OCI-LY3 (cell line): Measurements from ENCODE around the gene OR5W2.
"Not testable (repeated sequence)": the region's sequence is repeated elsewhere in the genome, so short reads cannot be mapped to it uniquely, and the experiment has no call there.

Experiments used
- H2AFZ ChIP-seq: fragments of 200-600, 300-600 bp; shearing (Covaris generic); 2 replicates; pipeline ENCODE4 v1.6.0; 2014; ENCODE audit warnings: antibody characterized with exemption, low read depth, low read length
- H3K27ac ChIP-seq: fragments of 200-600, 300-600 bp; sonication (generic); 2 replicates; pipeline ENCODE4 v1.5.1; 2014; ENCODE audit warnings: mild to moderate bottlenecking, low read length, moderate library complexity, mixed read lengths
- H3K27me3 ChIP-seq: fragments of 200-600, 300-600 bp; sonication (generic); 2 replicates; pipeline ENCODE4 v1.6.1; 2014; ENCODE audit warnings: low read depth, low read length, mixed read lengths
- H3K36me3 ChIP-seq: fragments of 200-600, 300-600 bp; sonication (generic); replicated peaks from 2 replicates; pipeline ENCODE3; 2014; ENCODE audit warnings: low read depth, low read length, mixed read lengths
- H3K4me1 ChIP-seq: fragments of 300-600, 200-600 bp; sonication (generic); 2 replicates; pipeline ENCODE4 v1.6.1; 2014; ENCODE audit warnings: low read length, mixed read lengths
- H3K4me2 ChIP-seq: fragments of 200-600, 300-600 bp; sonication (generic); 2 replicates; pipeline ENCODE4 v1.6.1; 2014; ENCODE audit warnings: low read length, mixed read lengths
- H3K4me3 ChIP-seq: fragments of 300-600, 200-600 bp; sonication (generic); 2 replicates; pipeline ENCODE4 v1.5.1; 2014; ENCODE audit warnings: antibody characterized with exemption, mild to moderate bottlenecking, low read length, moderate library complexity
- H3K79me2 ChIP-seq: fragments of 300-600, 200-600 bp; shearing (Covaris generic); 2 replicates; pipeline ENCODE4 v1.6.1; 2014; ENCODE audit warnings: mild to moderate bottlenecking, low read length, mixed read lengths
- H3K9ac ChIP-seq: fragments of 300-600, 200-600 bp; shearing (Covaris generic); 2 replicates; pipeline ENCODE4 v1.6.0; 2014; ENCODE audit warnings: mild to moderate bottlenecking, low read length, moderate library complexity
- H3K9me3 ChIP-seq: fragments of 200-600, 300-600 bp; shearing (Covaris generic); 2 replicates; pipeline ENCODE4 v1.6.1; 2014; ENCODE audit warnings: low read length, mixed read lengths; ENCODE audit not compliant: insufficient read depth
- H4K20me1 ChIP-seq: fragments of 200-600, 300-600 bp; sonication (generic); 2 replicates; pipeline ENCODE4 v1.6.1; 2016; ENCODE audit warnings: low read length, mixed read lengths; ENCODE audit not compliant: insufficient read depth
- CTCF ChIP-seq: fragments of 200-600, 300-600 bp; sonication (generic); IDR thresholded peaks from 2 replicates; pipeline ENCODE4 v1.5.1; 2014; ENCODE audit warnings: antibody characterized with exemption, low read length, low read depth
- EZH2phosphoT487 ChIP-seq: fragments of 200-600 bp; shearing (Covaris generic); IDR thresholded peaks from 2 replicates; pipeline ENCODE4 v1.6.1; 2018; ENCODE audit warnings: antibody characterized with exemption, mixed run types, low read depth

OR5W2 gene

GRCh38 chr11:55936300-55936699, 21.9 kb upstream of the OR5W2 start, which contains the start of gene OR5I1:
Gene OR5I1, minus strand, starts transcription at chr11:55936400. Its CDS starts 0 bp downstream, at chr11:55936400.
- H4K20me1 ChIP-seq, result no peaks in the 10 kb centered on the region
- H3K4me1 ChIP-seq, result no peaks in the 10 kb centered on the region
- no peak within 1 kb of the TSS for H3K4me3 ChIP-seq
- no peak within 1 kb of the TSS for H3K9ac ChIP-seq
- H3K9me3 ChIP-seq, result peaks cover 12% of the 10 kb centered on the region; the same call in 1 of the 2 replicates
- H3K79me2 ChIP-seq, result no peaks in the 10 kb centered on the region
- peaks cover 2% of the 10 kb centered on the region for H3K36me3 ChIP-seq
- H3K27me3 ChIP-seq, result no peaks in the 10 kb centered on the region
- H3K4me2 ChIP-seq, result no peak within 1 kb of the TSS
- no peak within 1 kb of the TSS for H3K27ac ChIP-seq
- no peak within 1 kb of the TSS for H2AFZ ChIP-seq
- TF ChIP-seq EZH2phosphoT487, result no peak
- TF ChIP-seq CTCF, result no peak

DNA sequence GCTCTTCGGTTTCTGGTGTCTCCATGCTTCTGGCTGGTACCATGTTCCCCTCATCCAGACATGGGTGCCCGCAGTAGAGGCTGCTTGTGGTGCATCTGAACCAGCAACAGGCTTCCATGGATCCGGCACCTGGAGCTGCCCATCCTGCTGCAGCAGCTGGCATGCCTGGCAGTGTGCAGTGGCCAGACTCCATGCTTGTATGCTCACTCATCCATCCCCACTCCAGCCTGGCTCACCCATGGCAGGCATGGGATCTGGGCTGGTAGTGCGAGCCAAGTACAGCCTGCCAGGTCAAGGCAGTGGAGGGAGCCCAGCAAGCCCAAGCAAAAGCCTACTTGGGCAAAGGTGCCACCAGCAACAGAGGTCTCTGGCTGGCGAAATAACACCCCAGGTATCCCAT, 6.2 kb upstream of the OR5W2 start:
- Histone ChIP-seq H3K4me1 (no peaks in the 10 kb centered on the region), H3K27ac (no peak overlapping the region), H3K9ac (no peak overlapping the region), H3K36me3 (no peaks in the 10 kb centered on the region), H4K20me1 (no peaks in the 10 kb centered on the region), H3K27me3 (no peaks in the 10 kb centered on the region), H3K4me2 (no peak overlapping the region), H3K79me2 (no peaks in the 10 kb centered on the region), H2AFZ (no peak overlapping the region), H3K4me3 (no peak overlapping the region), H3K9me3 (no peaks in the 10 kb centered on the region)
- TF ChIP-seq EZH2phosphoT487, result no peak
- TF ChIP-seq CTCF, result no peak

DNA sequence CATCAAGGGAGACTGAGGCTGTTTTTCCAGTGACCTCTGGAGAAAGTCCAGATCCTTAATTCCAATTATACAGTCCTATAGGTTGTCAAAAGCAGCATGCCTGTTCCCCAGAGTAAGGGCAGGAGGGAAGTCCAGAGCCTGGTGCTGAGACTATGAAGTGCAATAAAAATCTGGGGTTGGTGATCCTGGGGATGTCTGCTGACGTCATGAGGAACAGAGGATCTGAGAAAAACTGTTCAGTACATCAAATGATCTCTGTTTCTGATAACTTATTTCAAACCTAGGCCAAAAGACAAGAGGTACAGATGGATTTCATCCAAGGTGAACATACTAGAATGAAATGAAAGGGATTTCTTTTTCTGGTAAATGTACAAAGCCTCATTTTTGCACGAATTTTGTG, 12.1 kb downstream of the OR5W2 start:
- Histone ChIP-seq H3K9ac (no peak overlapping the region), H3K4me2 (no peak overlapping the region), H3K36me3 (no peaks in the 10 kb centered on the region), H3K79me2 (no peaks in the 10 kb centered on the region), H3K4me1 (no peaks in the 10 kb centered on the region), H3K27ac (no peak overlapping the region), H3K27me3 (no peaks in the 10 kb centered on the region), H2AFZ (no peak overlapping the region), H3K9me3 (no peaks in the 10 kb centered on the region), H4K20me1 (no peaks in the 10 kb centered on the region), H3K4me3 (no peak overlapping the region)
- no peak for TF ChIP-seq CTCF
- TF ChIP-seq EZH2phosphoT487, result no peak

- no peaks in the 10 kb centered on the region for H3K9me3 ChIP-seq
- H3K79me2 ChIP-seq, result no peaks in the 10 kb centered on the region
Measured at GRCh38 chr11:55895216-55895615, 19.2 kb downstream of the OR5W2 start.

DNA sequence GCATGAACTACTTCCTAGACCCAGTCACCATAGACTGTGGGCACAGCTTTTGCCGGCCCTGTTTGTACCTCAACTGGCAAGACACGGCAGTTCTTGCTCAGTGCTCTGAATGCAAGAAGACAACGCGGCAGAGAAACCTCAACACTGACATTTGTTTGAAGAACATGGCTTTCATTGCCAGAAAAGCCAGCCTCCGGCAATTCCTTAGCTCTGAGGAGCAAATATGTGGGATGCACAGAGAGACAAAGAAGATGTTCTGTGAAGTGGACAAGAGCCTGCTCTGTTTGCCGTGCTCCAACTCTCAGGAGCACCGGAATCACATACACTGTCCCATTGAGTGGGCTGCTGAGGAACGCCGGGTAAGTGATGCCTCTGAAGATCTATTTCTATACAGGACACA, 28.9 kb downstream of the OR5W2 start:
- Histone ChIP-seq H2AFZ (peak overlapping the region; percentile 48; the same call in 1 of the 2 replicates), H3K4me2 (peak overlapping the region; percentile 67), H3K4me1 (peaks cover 16% of the 10 kb centered on the region), H3K4me3 (peak overlapping the region; percentile 43), H3K27ac (peak overlapping the region; percentile 63)
- not testable (repeated sequence) for H3K27me3 ChIP-seq, H4K20me1 ChIP-seq, H3K9ac ChIP-seq, H3K9me3 ChIP-seq, H3K79me2 ChIP-seq, H3K36me3 ChIP-seq

More at GRCh38 chr11:55895216-55895615, 19.2 kb downstream of the OR5W2 start:
- Histone ChIP-seq H3K27me3 (no peaks in the 10 kb centered on the region), H3K4me2 (no peak overlapping the region), H3K36me3 (no peaks in the 10 kb centered on the region), H3K4me1 (no peaks in the 10 kb centered on the region), H4K20me1 (no peaks in the 10 kb centered on the region), H3K27ac (no peak overlapping the region), H2AFZ (no peak overlapping the region), H3K9ac (no peak overlapping the region), H3K4me3 (no peak overlapping the region)
- no peak for TF ChIP-seq EZH2phosphoT487
- TF ChIP-seq CTCF, result peak; percentile 40

- not testable (repeated sequence) for H3K79me2 ChIP-seq, H3K27me3 ChIP-seq, H3K9me3 ChIP-seq, H3K36me3 ChIP-seq, H4K20me1 ChIP-seq
- Histone ChIP-seq H3K4me3 (peak overlapping the region; percentile 43), H3K27ac (peak overlapping the region; percentile 63), H2AFZ (peak overlapping the region; percentile 48), H3K9ac (peak overlapping the region; percentile 21), H3K4me1 (peaks cover 16% of the 10 kb centered on the region), H3K4me2 (peak overlapping the region; percentile 67)
Measured at GRCh38 chr11:55884995-55885394, 29.4 kb downstream of the OR5W2 start.
